ENCODE data around the gene RTL10.

The RTL10 gene

DNA sequence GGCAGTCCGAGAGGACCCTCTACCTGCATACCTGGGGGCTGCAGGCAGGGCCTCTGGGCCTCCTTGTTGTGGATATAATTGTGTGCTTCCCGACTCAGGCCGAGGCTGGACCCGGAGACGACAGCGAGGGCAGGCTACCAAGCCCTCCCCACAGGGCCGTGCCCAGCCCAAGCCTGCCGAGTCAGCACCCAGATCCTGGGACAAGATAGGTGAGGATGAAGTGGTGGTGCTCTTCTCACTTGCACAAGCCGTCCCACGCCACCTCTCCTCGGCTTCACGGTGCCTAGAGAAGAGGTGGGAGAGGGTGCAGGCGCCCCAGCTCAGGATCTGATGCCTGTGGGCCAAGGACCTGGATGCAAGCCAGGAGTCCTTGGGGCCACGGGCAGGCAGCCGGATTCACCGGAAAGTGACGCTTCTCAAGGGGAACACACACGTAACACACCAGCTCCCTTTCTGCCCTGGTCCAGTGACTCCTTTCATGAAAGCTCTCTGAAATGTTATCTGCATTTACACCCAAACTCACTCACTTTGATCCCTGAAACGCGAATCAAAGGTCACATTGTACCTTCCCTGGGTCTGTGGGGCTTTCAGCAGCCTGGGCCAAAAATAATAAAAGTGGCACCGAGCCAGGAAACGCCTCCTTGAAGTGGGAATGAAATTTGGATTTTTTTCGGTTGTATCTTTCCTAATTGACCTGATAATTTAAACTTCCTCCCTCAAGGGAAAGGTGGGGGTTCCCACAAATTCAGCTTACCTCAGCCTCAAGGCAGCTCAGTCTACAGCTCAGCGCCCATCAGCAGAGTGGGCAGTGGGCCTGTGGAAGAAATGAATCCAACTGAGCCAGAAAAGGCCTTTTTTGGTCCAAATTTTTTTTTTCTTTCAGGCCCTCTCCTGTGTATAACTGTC is 1.1 kb upstream of the RTL10 start:
- DNase-seq (ENCODE audit: extremely low spot score), result peak; percentile 77
- TF ChIP-seq HDGF (IDR thresholded peaks at IDR 0.05; ENCODE audit: borderline replicate concordance), result peak; percentile 89
- TF ChIP-seq CTBP1 (IDR thresholded peaks at IDR 0.05; ENCODE audit: borderline replicate concordance), result no peak
- POLR2A ChIA-PET, result interaction anchor here (0.9 to 3.6 kb wide), 22 partner anchors 9 to 132 kb away, joined by 3 to 29 read pairs (median 4); no protein-coding TSS in a partner anchor
- CTCF ChIA-PET, result interaction anchor here (0.7 to 1.7 kb wide), 6 partner anchors 13 to 158 kb away, joined by 3 to 4 read pairs (median 3); no protein-coding TSS in a partner anchor

GRCh38 chr22:19853879-19854777 is 546 bp downstream of the RTL10 start:
- POLR2A ChIA-PET, result interaction anchor here (1.0 to 3.6 kb wide), 11 partner anchors 8 to 127 kb away, joined by 3 to 29 read pairs (median 8); no protein-coding TSS in a partner anchor
- peak; percentile 14 for DNase-seq (ENCODE audit: extremely low spot score)
- CTCF ChIA-PET, result interaction anchor here (1.0 kb wide), 1 partner anchor 43 kb away, joined by 3 read pairs; no protein-coding TSS in a partner anchor
- TF ChIP-seq ELF4 (IDR thresholded peaks at IDR 0.05) (peak; percentile 65; the same call in 1 of the 2 replicates), SUZ12 (IDR thresholded peaks at IDR 0.05) (no peak)

GRCh38 chr22:19853058-19853878 is 1.4 kb downstream of the RTL10 start:
- ChIA-PET CTCF (interaction anchor here (1.0 kb wide), 1 partner anchor 44 kb away, joined by 3 read pairs; no protein-coding TSS in a partner anchor), POLR2A (interaction anchor here (1.5 to 3.6 kb wide), 4 partner anchors 12 to 33 kb away, joined by 3 to 29 read pairs (median 12); no protein-coding TSS in a partner anchor)
- no peak for DNase-seq (ENCODE audit: extremely low spot score)
- TF ChIP-seq TARDBP (IDR thresholded peaks at IDR 0.05) (no peak), CTBP1 (IDR thresholded peaks at IDR 0.05; ENCODE audit: borderline replicate concordance) (no peak), FOXA1 (IDR thresholded peaks at IDR 0.05) (no peak), NFRKB (IDR thresholded peaks at IDR 0.05) (no peak), ARNT (IDR thresholded peaks at IDR 0.05) (no peak), BHLHE40 (IDR thresholded peaks at IDR 0.05; ENCODE audit: borderline replicate concordance) (no peak), HDGF (IDR thresholded peaks at IDR 0.05; ENCODE audit: borderline replicate concordance) (no peak), ZNF384 (IDR thresholded peaks at IDR 0.05) (no peak), ELF4 (IDR thresholded peaks at IDR 0.05) (no peak), L3MBTL2 (conservative IDR thresholded peaks at IDR 0.05) (no peak), LEF1 (IDR thresholded peaks at IDR 0.05; ENCODE audit: borderline replicate concordance) (no peak), SUZ12 (IDR thresholded peaks at IDR 0.05) (no peak), FOXK2 (IDR thresholded peaks at IDR 0.05) (no peak)
- TF ChIP-seq, protein P1, sequence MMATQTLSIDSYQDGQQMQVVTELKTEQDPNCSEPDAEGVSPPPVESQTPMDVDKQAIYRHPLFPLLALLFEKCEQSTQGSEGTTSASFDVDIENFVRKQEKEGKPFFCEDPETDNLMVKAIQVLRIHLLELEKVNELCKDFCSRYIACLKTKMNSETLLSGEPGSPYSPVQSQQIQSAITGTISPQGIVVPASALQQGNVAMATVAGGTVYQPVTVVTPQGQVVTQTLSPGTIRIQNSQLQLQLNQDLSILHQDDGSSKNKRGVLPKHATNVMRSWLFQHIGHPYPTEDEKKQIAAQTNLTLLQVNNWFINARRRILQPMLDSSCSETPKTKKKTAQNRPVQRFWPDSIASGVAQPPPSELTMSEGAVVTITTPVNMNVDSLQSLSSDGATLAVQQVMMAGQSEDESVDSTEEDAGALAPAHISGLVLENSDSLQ (IDR thresholded peaks at IDR 0.05), result no peak

DNA sequence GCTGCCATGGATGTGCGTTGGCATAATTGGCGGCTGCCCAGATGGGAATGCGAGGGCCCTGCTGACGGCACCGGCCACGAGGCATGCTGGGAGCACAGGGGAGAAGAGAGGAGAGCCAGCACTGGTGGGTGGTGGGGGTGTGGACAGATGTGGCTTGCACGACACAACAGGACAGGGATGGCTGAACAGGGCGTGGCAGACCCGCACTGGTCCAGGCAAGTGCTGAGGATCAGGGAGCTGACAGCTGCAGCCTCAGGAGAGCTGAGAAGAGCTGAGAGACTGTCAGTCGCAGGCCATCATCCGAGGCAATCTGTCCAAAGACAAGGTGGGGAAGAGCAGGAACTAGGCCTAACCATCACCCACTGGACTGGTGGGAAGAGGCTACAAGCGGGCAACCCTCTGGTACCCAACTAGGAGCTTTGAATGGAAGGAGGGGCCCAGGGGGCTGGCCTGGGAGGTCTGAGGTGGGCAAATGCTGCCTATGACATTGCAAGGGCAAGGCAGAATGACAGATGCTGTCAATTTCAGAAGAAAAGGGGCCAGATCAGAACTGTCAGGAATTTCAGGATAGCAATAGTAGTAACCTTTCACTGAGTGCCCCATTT is 2.4 kb downstream of the RTL10 start:
- TF ChIP-seq FOXM1 (IDR thresholded peaks at IDR 0.05; ENCODE audit: borderline replicate concordance) (no peak), CTBP1 (IDR thresholded peaks at IDR 0.05; ENCODE audit: borderline replicate concordance) (no peak), SP1 (IDR thresholded peaks at IDR 0.05) (no peak), L3MBTL2 (conservative IDR thresholded peaks at IDR 0.05) (no peak), FOXA1 (IDR thresholded peaks at IDR 0.05) (no peak), BHLHE40 (IDR thresholded peaks at IDR 0.05; ENCODE audit: borderline replicate concordance) (no peak), FOXK2 (IDR thresholded peaks at IDR 0.05) (no peak), TARDBP (IDR thresholded peaks at IDR 0.05) (no peak), LEF1 (IDR thresholded peaks at IDR 0.05; ENCODE audit: borderline replicate concordance) (no peak), SUZ12 (IDR thresholded peaks at IDR 0.05) (no peak), ARNT (IDR thresholded peaks at IDR 0.05) (no peak), NFRKB (IDR thresholded peaks at IDR 0.05) (no peak), HDGF (IDR thresholded peaks at IDR 0.05; ENCODE audit: borderline replicate concordance) (no peak), ZNF384 (IDR thresholded peaks at IDR 0.05) (no peak), ELF4 (IDR thresholded peaks at IDR 0.05) (no peak)
- TF ChIP-seq, protein P1 (IDR thresholded peaks at IDR 0.05), result no peak
- DNase-seq (ENCODE audit: extremely low spot score), result no peak
- ChIA-PET POLR2A (interaction anchor here (0.9 to 1.6 kb wide), 2 partner anchors 10 to 91 kb away, joined by 3 to 5 read pairs; no protein-coding TSS in a partner anchor), CTCF (no interaction called here)

All from HEK293T (cell line).